Endometrium (tissue), 2 donors: ENCODE results near the gene DMAC2.
"Not testable (repeated sequence)": the region's sequence is repeated elsewhere in the genome, so short reads cannot be mapped to it uniquely, and the experiment has no call there.

Experiments used
- FAIRE-seq: peaks from 2 replicates; lab custom pipeline; 2012; peaks lifted over from hg19 to GRCh38; lab: Jason Lieb, UNC
- donor health status: control.
- donor health status: control.

Gene DMAC2

GRCh38 chr19:41422456-41422855 lies 17.3 kb downstream of the DMAC2 start:
- no peak for FAIRE-seq

- FAIRE-seq: no peak
Observed at GRCh38 chr19:41421973-41422372, 17.7 kb downstream of the DMAC2 start.

- FAIRE-seq: no peak
Observed at GRCh38 chr19:41421314-41421713, 18.4 kb downstream of the DMAC2 start.

GRCh38 chr19:41420101-41420880 lies 19.4 kb downstream of the DMAC2 start:
- no peak for FAIRE-seq

GRCh38 chr19:41416194-41416674 lies 23.5 kb downstream of the DMAC2 start:
- FAIRE-seq: no peak

GRCh38 chr19:41415154-41415571 lies 24.5 kb downstream of the DMAC2 start:
- no peak for FAIRE-seq

GRCh38 chr19:41414461-41414860 lies 25.3 kb downstream of the DMAC2 start:
- no peak for FAIRE-seq

GRCh38 chr19:41413947-41414346 lies 25.8 kb downstream of the DMAC2 start:
- no peak for FAIRE-seq

- FAIRE-seq: no peak
Observed at GRCh38 chr19:41412953-41413352, 26.8 kb downstream of the DMAC2 start.

GRCh38 chr19:41411968-41412265 lies 27.8 kb downstream of the DMAC2 start:
- FAIRE-seq: no peak

- FAIRE-seq: no peak
Observed at GRCh38 chr19:41411100-41411967, 28.4 kb downstream of the DMAC2 start.

GRCh38 chr19:41410336-41411054 lies 29.2 kb downstream of the DMAC2 start:
- no peak for FAIRE-seq

- FAIRE-seq: no peak
Observed at GRCh38 chr19:41409288-41409687, 30.4 kb downstream of the DMAC2 start.

- FAIRE-seq: not testable (repeated sequence)
Observed at GRCh38 chr19:41408846-41409245, 30.9 kb downstream of the DMAC2 start.

GRCh38 chr19:41408256-41408655 lies 31.5 kb downstream of the DMAC2 start:
- no peak for FAIRE-seq

GRCh38 chr19:41407271-41407670 lies 32.4 kb downstream of the DMAC2 start:
- FAIRE-seq: no peak

- no peak for FAIRE-seq
Observed at GRCh38 chr19:41405776-41406175, 33.9 kb downstream of the DMAC2 start.

GRCh38 chr19:41403181-41403970 lies 36.3 kb downstream of the DMAC2 start:
- FAIRE-seq: no peak

GRCh38 chr19:41402010-41402409 lies 37.7 kb downstream of the DMAC2 start:
- FAIRE-seq: no peak

- no peak for FAIRE-seq
Observed at GRCh38 chr19:41401483-41401882, 38.2 kb downstream of the DMAC2 start.

- no peak for FAIRE-seq
Observed at GRCh38 chr19:41399525-41399924, 40.2 kb downstream of the DMAC2 start.

- no peak for FAIRE-seq
Observed at GRCh38 chr19:41399091-41399490, 40.6 kb downstream of the DMAC2 start.
